Activated CD8-positive, alpha-beta T cell treated with anti-CD3 and anti-CD28 coated beads, Interleukin-2, amount 10 ng/mL, durations not matched to agents 7 days and 5 days (primary cell): ENCODE data around the gene IFI27L2. TPM values are rescaled to one million over a fixed set of nuclear protein-coding genes. Genes with fewer than 3 reads are reported as not detected.
"Not testable (repeated sequence)": the region's sequence is repeated elsewhere in the genome, so short reads cannot be mapped to it uniquely, and the experiment has no call there.

Experiments
- ATAC-seq: fragments of 150-1000 bp; cut with Tn5 transposase; one replicate; pipeline ENCODE4 v1.10.0; 2021; ENCODE audit warnings: moderate library complexity
- CTCF ChIA-PET: fragments of 350-600 bp; sonication (Branson Sonifier 250); formaldehyde crosslinking; loops from one replicate; lab custom pipeline; 2021; ENCODE audit warnings: antibody characterized with exemption; lab: Charles Lee
- POLR2A ChIA-PET: fragments of 350-600 bp; sonication (Branson Sonifier 250); formaldehyde crosslinking; loops from one replicate; lab custom pipeline; 2021; ENCODE audit warnings: antibody characterized with exemption; lab: Charles Lee
- DNase-seq: peaks from one replicate; pipeline ENCODE4 v3.0.0-alpha.2; 2020
- H3K27ac Mint-ChIP-seq: one replicate; pipeline ENCODE4 v1.8.0; 2021; ENCODE audit warnings: mild to moderate bottlenecking, mixed read lengths
- H3K27me3 Mint-ChIP-seq: one replicate; pipeline ENCODE4 v1.8.0; 2021; ENCODE audit warnings: low read depth, mixed read lengths
- H3K36me3 Mint-ChIP-seq: one replicate; pipeline ENCODE4 v1.8.0; 2021; ENCODE audit warnings: low read depth, mixed read lengths
- H3K4me1 Mint-ChIP-seq: one replicate; pipeline ENCODE4 v1.8.0; 2021; ENCODE audit warnings: low read depth, mixed read lengths
- H3K4me3 Mint-ChIP-seq: one replicate; pipeline ENCODE4 v1.8.0; 2021; ENCODE audit warnings: mild to moderate bottlenecking, mixed read lengths
- H3K9me3 Mint-ChIP-seq: one replicate; pipeline ENCODE4 v1.8.0; 2022; ENCODE audit warnings: mixed read lengths; ENCODE audit not compliant: insufficient read depth
- total RNA-seq, 2 experiments: library from RNA; stranded (reverse); gene quantifications; one replicate each; pipeline ENCODE4 v1.2.3, GENCODE V29; 2021

The IFI27L2 gene
- total RNA-seq, 2 experiments from 2014 or later, result 65.2 to 74.6 TPM

DNA sequence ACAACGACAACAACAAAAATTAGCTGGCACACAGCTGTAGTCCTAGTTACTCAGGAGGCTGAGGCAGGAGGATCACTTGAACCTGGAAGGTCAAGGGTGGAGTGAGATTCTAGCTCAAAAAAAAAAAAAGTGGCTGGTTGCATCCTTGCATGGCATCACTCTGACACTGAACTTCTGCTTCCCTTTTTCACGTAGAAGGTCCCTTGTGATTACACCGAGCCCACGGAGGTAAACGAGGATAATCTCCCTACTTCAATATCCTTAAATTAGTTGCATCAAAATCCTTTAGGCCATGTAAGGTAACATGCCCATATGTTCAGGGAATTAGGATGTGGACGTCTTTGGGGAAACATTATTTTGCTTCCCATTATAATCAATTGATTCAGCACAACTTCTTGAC is 40.7 kb upstream of the IFI27L2 start:
- peaks cover 14% of the 10 kb centered on the region for H3K4me1 Mint-ChIP-seq
- H3K27me3 Mint-ChIP-seq, result peaks cover 46% of the 10 kb centered on the region
- POLR2A ChIA-PET, result no interaction called here
- no peaks in the 10 kb centered on the region for H3K36me3 Mint-ChIP-seq
- ATAC-seq (no peak), DNase-seq (no peak)
- CTCF ChIA-PET, result interaction anchor here (1.2 to 2.7 kb wide), 7 partner anchors 11 to 230 kb away, joined by 3 to 11 read pairs (median 6); no protein-coding TSS in a partner anchor
- no peaks in the 10 kb centered on the region for H3K9me3 Mint-ChIP-seq
- no peak overlapping the region for H3K4me3 Mint-ChIP-seq
- H3K27ac Mint-ChIP-seq, result no peak overlapping the region

DNA sequence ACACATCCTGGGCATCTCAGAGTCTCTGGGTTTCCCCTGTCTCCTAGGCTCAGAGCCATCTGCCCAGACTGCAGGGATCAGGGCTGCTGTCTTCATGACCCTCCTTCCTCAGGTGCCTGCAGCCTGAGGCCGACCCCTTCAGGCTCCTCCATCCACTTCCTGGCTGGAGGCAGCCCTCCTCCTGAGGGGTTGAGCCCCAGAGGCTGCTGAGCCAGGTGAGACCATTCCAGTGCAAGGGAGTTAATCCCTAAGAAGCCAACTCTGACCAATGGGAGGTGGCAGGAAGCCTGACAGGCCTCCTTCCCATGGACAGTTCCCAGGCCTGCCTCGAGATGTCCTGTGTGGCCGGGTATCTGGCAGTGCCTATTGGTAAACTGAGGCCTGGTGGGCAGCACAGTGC is 36.3 kb upstream of the IFI27L2 start:
- CTCF ChIA-PET, result no interaction called here
- ATAC-seq, result no peak
- no peaks in the 10 kb centered on the region for H3K9me3 Mint-ChIP-seq

GRCh38 chr14:94164685-94165431 is 35.5 kb upstream of the IFI27L2 start:
- CTCF ChIA-PET, result interaction anchor here (1.3 kb wide), 1 partner anchor 33 kb away, joined by 3 read pairs; no protein-coding TSS in a partner anchor
- Mint-ChIP-seq H3K27ac (peak overlapping the region; percentile 5), H3K4me3 (no peak overlapping the region), H3K4me1 (peaks cover 24% of the 10 kb centered on the region), H3K9me3 (no peaks in the 10 kb centered on the region), H3K27me3 (peaks cover 17% of the 10 kb centered on the region), H3K36me3 (no peaks in the 10 kb centered on the region)
- ATAC-seq, result no peak
- no peak for DNase-seq
- POLR2A ChIA-PET, result interaction anchor here (0.6 kb wide), 1 partner anchor 57 kb away, joined by 3 read pairs; no protein-coding TSS in a partner anchor

More for the DNA sequence above, 36.3 kb upstream of the IFI27L2 start:
- POLR2A ChIA-PET, result interaction anchor here (0.6 kb wide), 1 partner anchor 58 kb away, joined by 3 read pairs; no protein-coding TSS in a partner anchor
- H3K4me1 Mint-ChIP-seq, result peaks cover 18% of the 10 kb centered on the region
- no peaks in the 10 kb centered on the region for H3K36me3 Mint-ChIP-seq
- no peak for DNase-seq
- H3K27ac Mint-ChIP-seq, result no peak overlapping the region
- H3K27me3 Mint-ChIP-seq, result peaks cover 24% of the 10 kb centered on the region
- H3K4me3 Mint-ChIP-seq, result no peak overlapping the region

DNA sequence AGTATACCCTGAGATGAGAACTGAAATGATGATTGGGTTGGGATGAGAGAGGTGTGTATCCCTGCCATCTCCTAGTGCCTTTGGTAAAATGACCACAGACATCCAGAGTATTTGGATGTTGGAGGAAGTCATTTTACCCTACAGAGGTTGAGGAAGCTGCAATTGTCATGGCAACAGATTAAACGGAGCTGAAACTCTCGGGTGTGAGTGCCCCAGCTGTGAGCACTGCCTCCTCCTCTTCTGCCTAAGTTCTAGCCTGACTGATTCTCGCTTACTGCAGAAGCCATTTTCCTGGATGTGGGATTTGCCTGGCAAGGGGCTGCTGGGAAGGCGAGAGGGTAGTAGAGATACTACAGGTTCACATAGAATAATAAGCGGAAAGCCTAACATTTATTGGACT is 34.4 kb upstream of the IFI27L2 start:
- H3K27ac Mint-ChIP-seq, result no peak overlapping the region
- H3K36me3 Mint-ChIP-seq, result no peaks in the 10 kb centered on the region
- H3K9me3 Mint-ChIP-seq, result no peaks in the 10 kb centered on the region
- DNase-seq (no peak), ATAC-seq (no peak)
- H3K4me1 Mint-ChIP-seq, result peaks cover 30% of the 10 kb centered on the region
- H3K27me3 Mint-ChIP-seq, result peaks cover 13% of the 10 kb centered on the region
- POLR2A ChIA-PET, result no interaction called here
- CTCF ChIA-PET, result interaction anchor here (0.6 to 1.3 kb wide), 2 partner anchors 32 to 223 kb away, joined by 3 read pairs; no protein-coding TSS in a partner anchor
- H3K4me3 Mint-ChIP-seq, result no peak overlapping the region

DNA sequence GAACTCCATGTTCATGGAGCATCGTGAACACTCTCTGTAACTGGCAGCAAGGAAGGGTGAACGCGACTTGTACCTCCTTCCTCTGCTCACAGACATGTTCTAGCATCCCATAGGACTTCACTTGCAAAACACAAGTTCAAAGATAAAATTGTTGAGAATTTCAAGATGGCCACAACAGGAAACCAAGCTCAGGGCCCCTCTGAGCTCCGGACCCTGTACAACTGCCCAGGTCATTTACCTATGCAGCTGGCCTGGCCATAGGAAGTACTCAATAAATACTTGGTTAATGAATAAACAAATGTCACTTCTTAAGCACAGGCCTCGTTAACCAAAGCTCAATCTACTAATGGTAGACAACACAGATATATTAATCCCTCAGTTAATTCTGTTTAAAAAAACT is 33.1 kb upstream of the IFI27L2 start:
- ChIA-PET POLR2A (interaction anchor here (1.0 kb wide), 1 partner anchor 11 kb away, joined by 3 read pairs; no protein-coding TSS in a partner anchor), CTCF (interaction anchor here (1.0 to 1.7 kb wide), 7 partner anchors 13 to 223 kb away, joined by 3 to 9 read pairs (median 3); no protein-coding TSS in a partner anchor)
- peaks cover 15% of the 10 kb centered on the region for H3K27me3 Mint-ChIP-seq
- no peaks in the 10 kb centered on the region for H3K9me3 Mint-ChIP-seq
- no peak overlapping the region for H3K27ac Mint-ChIP-seq
- peaks cover 43% of the 10 kb centered on the region for H3K4me1 Mint-ChIP-seq
- H3K4me3 Mint-ChIP-seq, result no peak overlapping the region
- H3K36me3 Mint-ChIP-seq, result no peaks in the 10 kb centered on the region
- no peak for ATAC-seq
- no peak for DNase-seq

- CTCF ChIA-PET, result interaction anchor here (1.0 to 1.7 kb wide), 5 partner anchors 13 to 222 kb away, joined by 3 to 9 read pairs (median 4); no protein-coding TSS in a partner anchor
- Mint-ChIP-seq H3K4me3 (no peak overlapping the region), H3K4me1 (peaks cover 43% of the 10 kb centered on the region), H3K9me3 (no peaks in the 10 kb centered on the region), H3K27ac (no peak overlapping the region), H3K36me3 (no peaks in the 10 kb centered on the region), H3K27me3 (peaks cover 14% of the 10 kb centered on the region)
- DNase-seq (no peak), ATAC-seq (no peak)
- POLR2A ChIA-PET, result no interaction called here
Observed at GRCh38 chr14:94161981-94162380, 32.6 kb upstream of the IFI27L2 start.

DNA sequence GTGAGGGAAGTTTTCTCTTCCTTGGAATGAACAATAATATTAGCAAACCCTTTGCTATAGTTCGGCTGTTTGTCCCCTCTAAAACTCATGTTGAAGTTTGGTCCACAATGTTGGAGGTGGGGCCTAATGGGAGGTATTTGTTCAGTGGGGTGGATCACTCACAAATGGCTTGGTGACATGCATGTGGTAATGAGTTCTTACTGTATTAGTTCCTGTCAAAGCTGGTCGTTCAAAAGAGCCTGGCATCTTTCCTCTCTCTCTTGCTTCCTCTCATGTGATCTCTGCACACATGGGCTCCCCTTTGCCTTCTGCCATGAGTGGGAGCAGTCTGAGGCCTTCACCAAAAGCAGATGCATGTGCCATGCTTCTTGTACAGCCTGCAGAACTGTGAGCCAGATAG is 31.7 kb upstream of the IFI27L2 start:
- DNase-seq (no peak), ATAC-seq (no peak)
- Mint-ChIP-seq H3K36me3 (no peaks in the 10 kb centered on the region), H3K4me1 (peaks cover 43% of the 10 kb centered on the region), H3K27me3 (peaks cover 14% of the 10 kb centered on the region), H3K27ac (peak overlapping the region; percentile 57), H3K4me3 (no peak overlapping the region), H3K9me3 (no peaks in the 10 kb centered on the region)
- ChIA-PET POLR2A (no interaction called here), CTCF (interaction anchor here (0.9 to 1.4 kb wide), 3 partner anchors 25 to 29 kb away, joined by 3 to 4 read pairs (median 3); no protein-coding TSS in a partner anchor)

- Mint-ChIP-seq H3K36me3 (no peaks in the 10 kb centered on the region), H3K27me3 (peaks cover 17% of the 10 kb centered on the region), H3K9me3 (no peaks in the 10 kb centered on the region), H3K4me1 (peaks cover 39% of the 10 kb centered on the region), H3K27ac (peak overlapping the region; percentile 79), H3K4me3 (peak overlapping the region; percentile 13)
- ChIA-PET CTCF (interaction anchor here (0.7 to 3.3 kb wide), 9 partner anchors 12 to 223 kb away, joined by 3 to 16 read pairs (median 4); partner anchors contain the start of gene PPP4R4), POLR2A (interaction anchor here (0.8 kb wide), 1 partner anchor 22 kb away, joined by 3 read pairs; no protein-coding TSS in a partner anchor)
- peak; percentile 83 for ATAC-seq
- DNase-seq, result peak; percentile 65
Observed at GRCh38 chr14:94158239-94158883, 29.0 kb upstream of the IFI27L2 start.

- DNase-seq, result no peak
- CTCF ChIA-PET, result interaction anchor here (1.5 to 3.3 kb wide), 4 partner anchors 16 to 24 kb away, joined by 5 to 16 read pairs (median 8); no protein-coding TSS in a partner anchor
- POLR2A ChIA-PET, result no interaction called here
- Mint-ChIP-seq H3K27me3 (peaks cover 23% of the 10 kb centered on the region), H3K36me3 (no peaks in the 10 kb centered on the region), H3K27ac (no peak overlapping the region), H3K9me3 (no peaks in the 10 kb centered on the region), H3K4me1 (peaks cover 37% of the 10 kb centered on the region), H3K4me3 (no peak overlapping the region)
- ATAC-seq, result no peak
Observed at GRCh38 chr14:94157197-94157596, 27.8 kb upstream of the IFI27L2 start.

- DNase-seq, H3K9me3 Mint-ChIP-seq, H3K4me3 Mint-ChIP-seq, H3K36me3 Mint-ChIP-seq, H3K27ac Mint-ChIP-seq, POLR2A ChIA-PET, ATAC-seq: not testable (repeated sequence)
- CTCF ChIA-PET, result interaction anchor here (3.3 kb wide), 1 partner anchor 23 kb away, joined by 11 read pairs; no protein-coding TSS in a partner anchor
- H3K4me1 Mint-ChIP-seq, result peaks cover 28% of the 10 kb centered on the region
- H3K27me3 Mint-ChIP-seq, result peaks cover 23% of the 10 kb centered on the region
Observed at GRCh38 chr14:94156143-94156542, 26.7 kb upstream of the IFI27L2 start.

GRCh38 chr14:94153750-94154342 is 24.4 kb upstream of the IFI27L2 start:
- no peak for ATAC-seq
- Mint-ChIP-seq H3K27ac (no peak overlapping the region), H3K36me3 (no peaks in the 10 kb centered on the region), H3K27me3 (peaks cover 43% of the 10 kb centered on the region), H3K9me3 (no peaks in the 10 kb centered on the region), H3K4me1 (peaks cover 14% of the 10 kb centered on the region), H3K4me3 (no peak overlapping the region)
- ChIA-PET CTCF (interaction anchor here (1.3 to 1.5 kb wide), 2 partner anchors 11 to 17 kb away, joined by 3 to 9 read pairs; no protein-coding TSS in a partner anchor), POLR2A (no interaction called here)
- no peak for DNase-seq
